Large intestine (tissue), 12 donors: ENCODE measurements around the gene OR6P1. TPM values are rescaled to one million over a fixed set of nuclear protein-coding genes. Genes with fewer than 3 reads are reported as not detected.

Experiments
- DNase-seq, 2 donors: peaks; one replicate each; pipeline versions ENCODE4 v3.0.0 to v3.0.0-alpha.2; 2013
- H3K27ac ChIP-seq: one replicate; pipeline ENCODE4 v1.5.1; 2013; ENCODE audit warnings: low read length
- H3K27me3 ChIP-seq: 2 replicates; pipeline ENCODE4 v1.6.1; 2013; ENCODE audit warnings: low read length; ENCODE audit not compliant: control insufficient read depth, insufficient read depth
- H3K36me3 ChIP-seq: 2 replicates; pipeline ENCODE4 v1.6.1; 2013; ENCODE audit warnings: low read length; ENCODE audit not compliant: control insufficient read depth, insufficient read depth
- H3K4me1 ChIP-seq: one replicate; pipeline ENCODE4 v1.6.1; 2013; ENCODE audit warnings: low read length; ENCODE audit not compliant: control insufficient read depth, insufficient read depth
- H3K4me3 ChIP-seq: one replicate; pipeline ENCODE4 v1.5.1; 2013; ENCODE audit warnings: low read length
- H3K9me3 ChIP-seq: one replicate; pipeline ENCODE4 v1.6.1; 2013; ENCODE audit warnings: mild to moderate bottlenecking, low read depth, low read length, moderate library complexity; ENCODE audit not compliant: control insufficient read depth
- WGBS: methylation state at CpG from one replicate; pipeline ENCODE4 v1.1.5; 2013; ENCODE audit warnings: low lambda C conversion rate; ENCODE audit not compliant: insufficient coverage; 5-methylcytosine and 5-hydroxymethylcytosine counted together
- long read RNA-seq, 11 donors: transcript quantifications; one replicate each; lab custom pipeline, GENCODE V29; 2026
- polyA plus RNA-seq: library from polyadenylated mRNA; unstranded; fragments of 120-200 nt; gene quantifications from one replicate; pipeline ENCODE4 v1.2.1, GENCODE V29; 2013

Gene OR6P1
- not detected for polyA plus RNA-seq
- long read RNA-seq, donor 1, result 0 reads
- long read RNA-seq, donor 2, result 0 reads
- long read RNA-seq, donor 3, result 0 reads
- long read RNA-seq, donor 4, result 0 reads
- long read RNA-seq, donor 5, result 0 reads
- long read RNA-seq, donor 6, result 0 reads
- long read RNA-seq, donor 7, result 0 reads
- long read RNA-seq, donor 8, result 0 reads
- long read RNA-seq, donor 9, result 0 reads
- long read RNA-seq, donor 10, result 0 reads
- long read RNA-seq, donor 11, result 0 reads

DNA sequence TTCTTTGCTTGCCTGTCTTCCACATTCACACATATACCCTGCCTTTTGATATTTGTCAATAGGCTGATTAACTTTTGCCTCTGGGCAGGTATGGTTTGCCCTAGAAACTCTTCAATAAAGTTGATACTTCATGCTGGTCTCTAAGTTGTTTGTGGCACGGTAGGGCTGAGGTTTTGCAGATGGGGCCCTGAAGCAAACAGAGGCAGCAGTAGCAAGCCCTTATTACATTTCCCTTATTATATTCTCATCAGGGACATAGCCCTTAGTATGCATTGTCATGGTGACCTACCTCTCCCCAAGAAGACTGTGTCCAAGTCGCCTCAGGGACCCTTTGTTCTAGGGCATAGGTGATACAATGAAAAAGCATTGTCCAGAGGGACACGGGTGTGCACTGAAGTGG is at the start of gene OR6P1:
TSS of gene OR6P1 (minus strand) at position 101 of the 400 bp plus-strand sequence. CDS start 6,976 bp downstream, outside the sequence.
- H3K36me3 ChIP-seq, result no peaks in the 10 kb centered on the region
- H3K4me3 ChIP-seq, result no peak within 1 kb of the TSS
- H3K27ac ChIP-seq, result no peak within 1 kb of the TSS
- no peaks in the 10 kb centered on the region for H3K9me3 ChIP-seq
- H3K27me3 ChIP-seq, result no peaks in the 10 kb centered on the region
- no CpG with 5 or more reads among the region's 3 CpGs for WGBS
- no peaks in the 10 kb centered on the region for H3K4me1 ChIP-seq
- no peak for DNase-seq

DNA sequence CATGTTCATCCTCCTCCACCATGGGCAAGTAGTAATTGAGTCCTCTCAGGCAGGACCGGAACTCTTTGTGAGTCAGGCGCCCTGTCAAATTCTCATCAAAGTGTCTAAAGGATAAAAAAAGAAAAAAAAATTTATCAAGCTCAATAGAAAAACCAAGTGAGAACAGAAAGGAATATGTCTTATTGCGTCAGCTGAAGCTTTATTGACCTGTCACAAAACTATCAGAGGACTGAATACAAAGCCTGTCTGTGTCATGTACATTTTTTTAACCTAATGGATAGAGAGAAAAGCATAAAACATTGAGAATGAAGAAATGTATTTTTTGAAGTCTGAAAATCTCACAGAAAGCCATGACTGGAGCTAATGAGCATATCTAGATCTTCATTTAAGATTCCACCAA is 43.4 kb upstream of the OR6P1 start:
- Histone ChIP-seq H3K36me3 (no peaks in the 10 kb centered on the region), H3K27me3 (no peaks in the 10 kb centered on the region), H3K4me3 (no peak overlapping the region), H3K27ac (no peak overlapping the region), H3K4me1 (no peaks in the 10 kb centered on the region), H3K9me3 (no peaks in the 10 kb centered on the region)
- DNase-seq, result no peak
- WGBS, result no CpG with 5 or more reads among the region's 3 CpGs

DNA sequence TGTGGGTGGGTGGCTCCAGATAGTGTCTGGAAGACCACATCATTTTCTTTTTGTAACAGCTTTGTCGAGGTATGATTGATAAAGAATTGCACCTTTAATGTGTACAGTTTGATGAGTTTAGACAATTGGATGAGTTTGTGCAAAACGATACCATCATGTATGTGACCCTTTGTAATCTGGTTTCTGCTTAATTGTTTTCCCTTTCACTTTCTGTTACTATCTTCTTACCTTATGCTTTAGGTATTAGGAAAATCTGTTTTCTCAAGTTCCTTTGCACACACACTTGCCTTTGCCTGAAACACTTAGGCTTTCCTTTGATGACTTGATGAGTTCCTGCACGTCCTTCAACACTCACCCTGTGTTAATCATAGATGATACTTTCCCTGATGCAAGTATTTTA is 41.5 kb upstream of the OR6P1 start:
- 83% methylated on average over 1 of the region's 3 CpGs for WGBS
- no peak overlapping the region for H3K27ac ChIP-seq
- no peaks in the 10 kb centered on the region for H3K9me3 ChIP-seq

DNA sequence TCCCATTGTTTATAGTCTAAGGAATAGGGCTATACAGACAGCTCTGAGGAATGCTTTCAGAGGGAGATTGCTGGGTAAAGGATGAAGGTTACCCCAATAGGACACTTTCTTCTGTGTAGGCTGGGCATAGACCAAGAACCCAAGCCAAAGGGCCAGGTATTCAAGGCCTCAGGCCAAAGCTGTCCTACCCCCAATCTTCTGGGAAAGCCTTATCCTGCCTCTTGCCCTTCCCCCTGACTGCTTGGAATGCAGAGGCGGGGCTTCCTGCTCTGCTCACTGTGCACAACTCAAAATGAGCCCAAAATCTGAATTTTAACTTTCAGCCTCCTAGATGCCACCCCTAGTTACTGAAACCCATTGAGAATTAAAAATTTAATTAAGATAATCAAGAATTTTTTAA is 36.9 kb upstream of the OR6P1 start:
- no peaks in the 10 kb centered on the region for H3K4me1 ChIP-seq
- H3K36me3 ChIP-seq, result no peaks in the 10 kb centered on the region
- no peak overlapping the region for H3K27ac ChIP-seq
- WGBS, result no CpG with 5 or more reads among the region's 1 CpG
- H3K4me3 ChIP-seq, result no peak overlapping the region
- no peaks in the 10 kb centered on the region for H3K27me3 ChIP-seq
- no peak for DNase-seq
- H3K9me3 ChIP-seq, result no peaks in the 10 kb centered on the region

More for the DNA sequence above, 41.5 kb upstream of the OR6P1 start:
- Histone ChIP-seq H3K36me3 (no peaks in the 10 kb centered on the region), H3K4me1 (no peaks in the 10 kb centered on the region), H3K27me3 (no peaks in the 10 kb centered on the region), H3K4me3 (no peak overlapping the region)
- DNase-seq, result no peak

DNA sequence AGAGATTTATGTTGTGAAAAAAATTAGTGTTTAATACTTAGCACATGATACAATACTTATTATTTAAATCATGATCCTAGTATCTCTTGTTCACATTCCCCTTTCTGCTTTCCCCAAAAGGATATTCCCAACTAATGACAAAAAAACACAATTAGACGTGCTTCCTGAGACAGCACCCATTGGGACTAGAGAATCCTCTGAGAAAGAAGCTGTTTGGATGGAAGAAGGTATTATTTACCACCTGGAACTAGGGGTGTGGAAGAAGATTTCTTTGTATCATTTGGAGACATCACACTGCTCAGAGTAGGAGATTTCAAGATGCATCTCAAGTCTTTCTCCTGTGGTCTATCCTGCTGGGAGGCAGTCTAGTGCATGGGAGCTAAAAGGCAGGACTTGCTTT is 34.6 kb upstream of the OR6P1 start, which contains the start of gene OR10Z1:
TSS of gene OR10Z1 (plus strand) at position 301 of the 400 bp plus-strand sequence. CDS start 1,171 bp downstream, outside the sequence.
- Histone ChIP-seq H3K9me3 (no peaks in the 10 kb centered on the region), H3K4me1 (no peaks in the 10 kb centered on the region), H3K27ac (no peak within 1 kb of the TSS), H3K27me3 (no peaks in the 10 kb centered on the region), H3K36me3 (no peaks in the 10 kb centered on the region), H3K4me3 (no peak within 1 kb of the TSS)
- no peak for DNase-seq
- no CpG with 5 or more reads among the region's 1 CpG for WGBS

DNA sequence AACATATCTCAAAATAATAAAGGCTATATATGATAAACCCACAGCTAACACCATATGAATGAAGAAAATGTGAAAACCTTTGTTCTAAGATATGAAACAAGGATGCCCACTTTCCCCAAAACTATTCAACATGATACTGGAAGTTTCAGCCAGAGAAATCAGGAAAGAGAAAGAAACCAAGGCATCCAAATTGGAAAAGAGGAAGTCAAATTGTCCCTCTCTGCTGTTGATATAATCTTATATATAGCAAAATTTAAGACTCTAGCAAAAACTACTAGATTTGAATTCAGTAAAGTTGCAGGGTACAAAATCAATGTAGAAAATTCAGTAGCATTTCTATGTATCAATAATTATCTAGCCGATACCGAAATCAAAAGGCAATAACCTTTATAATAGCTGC is 30.4 kb upstream of the OR6P1 start:
- Histone ChIP-seq H3K4me3 (no peak overlapping the region), H3K36me3 (no peaks in the 10 kb centered on the region), H3K27me3 (no peaks in the 10 kb centered on the region), H3K27ac (no peak overlapping the region), H3K4me1 (no peaks in the 10 kb centered on the region), H3K9me3 (peaks cover 5% of the 10 kb centered on the region)
- WGBS, result no CpG with 5 or more reads among the region's 2 CpGs
- no peak for DNase-seq

DNA sequence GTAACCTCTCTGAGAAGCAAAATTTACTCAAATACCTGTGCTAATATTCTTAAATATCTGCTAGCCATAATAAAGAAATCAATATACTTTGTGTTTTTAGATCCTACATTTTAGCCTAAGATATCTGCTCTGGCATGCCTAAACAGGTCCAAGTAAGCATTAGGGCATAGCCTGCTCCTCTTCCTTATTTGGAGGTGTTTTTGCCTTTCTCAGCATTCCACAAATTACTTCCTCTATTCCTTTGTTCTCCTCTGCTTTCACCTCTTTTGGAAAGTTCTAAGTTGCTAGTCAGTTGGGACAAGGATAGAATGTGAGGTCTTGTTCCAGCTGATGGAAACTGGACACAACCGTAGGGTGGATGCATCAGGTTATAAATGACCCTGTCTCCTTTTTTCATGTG is 16.6 kb upstream of the OR6P1 start:
- H3K9me3 ChIP-seq, result no peaks in the 10 kb centered on the region
- no peak overlapping the region for H3K27ac ChIP-seq
- WGBS, result no CpG with 5 or more reads among the region's 1 CpG
- no peaks in the 10 kb centered on the region for H3K4me1 ChIP-seq
- no peak for DNase-seq
- no peaks in the 10 kb centered on the region for H3K27me3 ChIP-seq
- no peaks in the 10 kb centered on the region for H3K36me3 ChIP-seq
- H3K4me3 ChIP-seq, result no peak overlapping the region

GRCh38 chr1:158583962-158584361 is 13.6 kb upstream of the OR6P1 start:
- Histone ChIP-seq H3K9me3 (no peaks in the 10 kb centered on the region), H3K36me3 (no peaks in the 10 kb centered on the region), H3K4me1 (no peaks in the 10 kb centered on the region), H3K27me3 (no peaks in the 10 kb centered on the region), H3K4me3 (no peak overlapping the region), H3K27ac (no peak overlapping the region)
- no peak for DNase-seq
- WGBS, result 73% methylated on average over 3 of the region's 4 CpGs

DNA sequence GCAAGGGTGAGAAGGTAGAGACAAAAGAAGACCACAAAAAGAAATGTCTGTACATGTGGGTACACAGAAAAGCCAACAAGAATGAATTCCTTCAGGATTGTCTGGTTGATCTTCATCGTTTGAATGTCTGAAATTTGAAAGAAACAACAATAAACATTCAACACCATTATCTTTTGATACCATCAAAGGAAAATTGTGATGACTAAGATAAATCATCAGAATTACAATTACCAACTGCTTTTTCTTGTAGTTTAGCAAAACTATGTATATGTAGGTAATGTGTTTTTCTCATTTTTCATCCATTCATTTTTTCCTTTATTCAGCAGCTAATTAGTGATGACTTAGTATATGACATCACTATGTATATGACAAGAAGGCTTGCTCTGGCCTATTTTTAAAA is 9.4 kb upstream of the OR6P1 start, which contains the start of gene OR10X1:
TSS of gene OR10X1 (minus strand) at position 167 of the 400 bp plus-strand sequence. CDS start at position 167, 0 bp downstream.
- no peaks in the 10 kb centered on the region for H3K9me3 ChIP-seq
- no peaks in the 10 kb centered on the region for H3K36me3 ChIP-seq
- H3K27me3 ChIP-seq, result no peaks in the 10 kb centered on the region
- no peak within 1 kb of the TSS for H3K27ac ChIP-seq
- no peak within 1 kb of the TSS for H3K4me3 ChIP-seq
- WGBS, result no CpG with 5 or more reads among the region's 1 CpG
- H3K4me1 ChIP-seq, result no peaks in the 10 kb centered on the region
- no peak for DNase-seq

- WGBS, result 100% methylated on average over 2 of the region's 3 CpGs
- Histone ChIP-seq H3K4me1 (no peaks in the 10 kb centered on the region), H3K36me3 (no peaks in the 10 kb centered on the region), H3K27ac (no peak overlapping the region), H3K27me3 (no peaks in the 10 kb centered on the region), H3K9me3 (no peaks in the 10 kb centered on the region), H3K4me3 (no peak overlapping the region)
- DNase-seq, result no peak
These were observed 7.2 kb upstream of the OR6P1 start for GRCh38 chr1:158577561-158577960.

DNA sequence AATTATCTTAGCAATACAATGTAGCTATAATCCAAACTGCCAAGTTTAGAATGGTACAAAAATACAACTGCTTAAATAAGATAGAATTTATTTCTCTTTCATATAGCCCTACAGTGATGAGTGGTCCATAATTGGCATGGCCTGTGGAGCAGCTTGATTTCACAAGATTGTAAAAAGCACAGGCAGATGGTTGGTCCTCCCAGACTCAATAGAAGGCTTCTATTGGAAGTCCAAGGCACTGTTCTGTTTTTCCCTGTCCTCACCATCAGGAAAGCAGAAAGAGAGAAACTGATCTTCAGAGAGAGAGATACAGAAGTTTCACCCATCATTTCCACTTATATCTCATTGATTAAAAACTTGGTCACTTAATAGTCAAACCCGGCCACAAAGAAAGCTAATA is 1.8 kb upstream of the OR6P1 start:
- no CpG with 5 or more reads among the region's 1 CpG for WGBS
- H3K27me3 ChIP-seq, result no peaks in the 10 kb centered on the region
- H3K9me3 ChIP-seq, result no peaks in the 10 kb centered on the region

More for the DNA sequence above, 1.8 kb upstream of the OR6P1 start:
- no peaks in the 10 kb centered on the region for H3K36me3 ChIP-seq
- H3K4me1 ChIP-seq, result no peaks in the 10 kb centered on the region
- H3K4me3 ChIP-seq, result no peak overlapping the region
- no peak overlapping the region for H3K27ac ChIP-seq
- no peak for DNase-seq
